ENCODE data around the gene CBLB.

Gene CBLB

GRCh38 chr3:105829229-105829628, 39.6 kb downstream of the CBLB start:
- Histone ChIP-seq H3K4me2 (ENCODE audit: low read depth, low read length, poor library complexity, severe bottlenecking) (no peak overlapping the region), H3K27me3 (ENCODE audit: insufficient read depth, low read length, poor library complexity, severe bottlenecking) (no peaks in the 10 kb centered on the region), H3F3A (ENCODE audit: low read depth) (no peaks in the 10 kb centered on the region), H3K9me3 (ENCODE audit: insufficient read depth, low read depth, low read length) (no peaks in the 10 kb centered on the region), H3K36me3 (ENCODE audit: insufficient read depth, low read length) (no peaks in the 10 kb centered on the region), H3K79me2 (ENCODE audit: insufficient read depth, low read length) (no peaks in the 10 kb centered on the region), H2AFZ (ENCODE audit: low read length) (no peak overlapping the region), H3K4me1 (ENCODE audit: insufficient read depth, low read length, poor library complexity, severe bottlenecking) (peaks cover 32% of the 10 kb centered on the region), H4K20me1 (ENCODE audit: insufficient read depth, low read length, poor library complexity, severe bottlenecking) (no peaks in the 10 kb centered on the region), H3K9ac (ENCODE audit: low read depth, low read length, poor library complexity, severe bottlenecking) (no peak overlapping the region), H3K4me3 (ENCODE audit: low read length, poor library complexity, severe bottlenecking) (no peak overlapping the region), H3K9me2 (replicated peaks; ENCODE audit: low read depth, low read length) (no peaks in the 10 kb centered on the region)
- TF ChIP-seq EZH2phosphoT487 (IDR thresholded peaks at IDR 0.05; ENCODE audit: borderline replicate concordance), result no peak
- TF ChIP-seq CTCF (conservative IDR thresholded peaks at IDR 0.05; ENCODE audit: low read length), result no peak

GRCh38 chr3:105828703-105829102, 40.1 kb downstream of the CBLB start:
- Histone ChIP-seq H3K9me2 (replicated peaks; ENCODE audit: low read depth, low read length) (no peaks in the 10 kb centered on the region), H3F3A (ENCODE audit: low read depth) (no peaks in the 10 kb centered on the region), H3K9ac (ENCODE audit: low read depth, low read length, poor library complexity, severe bottlenecking) (no peak overlapping the region), H3K36me3 (ENCODE audit: insufficient read depth, low read length) (no peaks in the 10 kb centered on the region), H3K4me1 (ENCODE audit: insufficient read depth, low read length, poor library complexity, severe bottlenecking) (peaks cover 32% of the 10 kb centered on the region), H4K20me1 (ENCODE audit: insufficient read depth, low read length, poor library complexity, severe bottlenecking) (no peaks in the 10 kb centered on the region), H2AFZ (ENCODE audit: low read length) (no peak overlapping the region), H3K4me3 (ENCODE audit: low read length, poor library complexity, severe bottlenecking) (no peak overlapping the region), H3K9me3 (ENCODE audit: insufficient read depth, low read depth, low read length) (no peaks in the 10 kb centered on the region), H3K27me3 (ENCODE audit: insufficient read depth, low read length, poor library complexity, severe bottlenecking) (no peaks in the 10 kb centered on the region), H3K4me2 (ENCODE audit: low read depth, low read length, poor library complexity, severe bottlenecking) (no peak overlapping the region), H3K79me2 (ENCODE audit: insufficient read depth, low read length) (no peaks in the 10 kb centered on the region)
- TF ChIP-seq EZH2phosphoT487 (IDR thresholded peaks at IDR 0.05; ENCODE audit: borderline replicate concordance) (no peak), CTCF (conservative IDR thresholded peaks at IDR 0.05; ENCODE audit: low read length) (no peak)

- H3K9me3 ChIP-seq (ENCODE audit: insufficient read depth, low read depth, low read length), result no peaks in the 10 kb centered on the region
- H3K4me3 ChIP-seq (ENCODE audit: low read length, poor library complexity, severe bottlenecking), result no peak overlapping the region
- no peak overlapping the region for H3K9ac ChIP-seq (ENCODE audit: low read depth, low read length, poor library complexity, severe bottlenecking)
- no peaks in the 10 kb centered on the region for H4K20me1 ChIP-seq (ENCODE audit: insufficient read depth, low read length, poor library complexity, severe bottlenecking)
- H2AFZ ChIP-seq (ENCODE audit: low read length), result no peak overlapping the region
- no peak overlapping the region for H3K4me2 ChIP-seq (ENCODE audit: low read depth, low read length, poor library complexity, severe bottlenecking)
- H3K79me2 ChIP-seq (ENCODE audit: insufficient read depth, low read length), result no peaks in the 10 kb centered on the region
- H3K27me3 ChIP-seq (ENCODE audit: insufficient read depth, low read length, poor library complexity, severe bottlenecking), result no peaks in the 10 kb centered on the region
- no peaks in the 10 kb centered on the region for H3K9me2 ChIP-seq (replicated peaks; ENCODE audit: low read depth, low read length)
- no peaks in the 10 kb centered on the region for H3K36me3 ChIP-seq (ENCODE audit: insufficient read depth, low read length)
- no peak for TF ChIP-seq EZH2phosphoT487 (IDR thresholded peaks at IDR 0.05; ENCODE audit: borderline replicate concordance)
- H3K4me1 ChIP-seq (ENCODE audit: insufficient read depth, low read length, poor library complexity, severe bottlenecking), result peaks cover 32% of the 10 kb centered on the region
- H3F3A ChIP-seq (ENCODE audit: low read depth), result no peaks in the 10 kb centered on the region
These were observed 40.9 kb downstream of the CBLB start for GRCh38 chr3:105827959-105828358.
